HG02642 (cell line): ENCODE measurements around the gene SPR.

Experiments used
- ATAC-seq: cut with Tn5 transposase; IDR thresholded peaks from one replicate; pipeline ENCODE4 v1.9.1; 2021; ENCODE audit warnings: mild to moderate bottlenecking; ENCODE audit not compliant: unreplicated experiment, poor library complexity

SPR gene

DNA sequence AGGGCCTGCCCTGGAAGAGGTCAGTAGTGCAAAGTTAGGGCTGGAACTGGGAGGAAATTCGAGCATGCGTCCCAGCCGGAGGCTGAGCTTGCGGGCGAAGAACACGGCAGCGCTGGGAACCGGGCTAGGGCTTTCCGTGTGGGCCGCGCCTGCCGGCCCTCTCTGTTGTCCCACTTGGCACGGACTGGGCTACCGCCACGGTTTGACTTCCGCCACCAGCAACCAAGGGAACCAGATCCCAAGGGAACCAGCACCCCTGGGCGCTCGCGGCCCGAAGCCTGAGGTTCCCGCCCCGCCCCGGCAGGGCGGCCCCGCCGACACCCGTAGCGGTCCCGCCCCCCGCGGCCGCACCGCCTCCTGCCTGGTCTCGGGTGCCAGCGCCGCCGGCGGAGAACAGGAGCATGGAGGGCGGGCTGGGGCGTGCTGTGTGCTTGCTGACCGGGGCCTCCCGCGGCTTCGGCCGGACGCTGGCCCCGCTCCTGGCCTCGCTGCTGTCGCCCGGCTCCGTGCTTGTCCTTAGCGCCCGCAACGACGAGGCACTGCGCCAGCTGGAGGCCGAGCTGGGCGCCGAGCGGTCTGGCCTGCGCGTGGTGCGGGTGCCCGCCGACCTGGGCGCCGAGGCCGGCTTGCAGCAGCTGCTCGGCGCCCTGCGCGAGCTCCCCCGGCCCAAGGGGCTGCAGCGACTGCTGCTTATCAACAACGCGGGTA lies at the start of gene SPR:
SPR (plus strand) TSS at position 377 of the 708 bp plus-strand sequence; CDS start at position 402, 25 bp downstream.
- ATAC-seq = peak; percentile 94

DNA sequence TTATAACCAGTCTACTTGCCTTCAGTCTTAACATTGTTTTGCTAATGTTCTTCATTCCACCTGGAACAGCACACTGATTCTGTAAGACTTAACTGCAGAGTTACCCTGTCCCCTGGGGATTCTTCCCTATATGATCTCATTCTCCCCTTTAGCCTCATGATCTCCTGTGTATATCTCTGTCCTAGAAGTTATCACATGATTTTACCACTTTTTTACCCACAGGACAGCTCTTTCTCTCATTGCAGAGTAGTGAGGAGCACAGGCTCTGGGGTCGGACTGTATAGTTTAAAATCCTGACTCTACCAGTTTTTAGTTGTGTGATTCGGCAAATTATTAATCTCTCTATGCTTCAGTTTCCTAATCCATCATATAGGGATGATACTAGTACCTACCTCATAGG lies 47.1 kb upstream of the SPR start:
- ATAC-seq = no peak

DNA sequence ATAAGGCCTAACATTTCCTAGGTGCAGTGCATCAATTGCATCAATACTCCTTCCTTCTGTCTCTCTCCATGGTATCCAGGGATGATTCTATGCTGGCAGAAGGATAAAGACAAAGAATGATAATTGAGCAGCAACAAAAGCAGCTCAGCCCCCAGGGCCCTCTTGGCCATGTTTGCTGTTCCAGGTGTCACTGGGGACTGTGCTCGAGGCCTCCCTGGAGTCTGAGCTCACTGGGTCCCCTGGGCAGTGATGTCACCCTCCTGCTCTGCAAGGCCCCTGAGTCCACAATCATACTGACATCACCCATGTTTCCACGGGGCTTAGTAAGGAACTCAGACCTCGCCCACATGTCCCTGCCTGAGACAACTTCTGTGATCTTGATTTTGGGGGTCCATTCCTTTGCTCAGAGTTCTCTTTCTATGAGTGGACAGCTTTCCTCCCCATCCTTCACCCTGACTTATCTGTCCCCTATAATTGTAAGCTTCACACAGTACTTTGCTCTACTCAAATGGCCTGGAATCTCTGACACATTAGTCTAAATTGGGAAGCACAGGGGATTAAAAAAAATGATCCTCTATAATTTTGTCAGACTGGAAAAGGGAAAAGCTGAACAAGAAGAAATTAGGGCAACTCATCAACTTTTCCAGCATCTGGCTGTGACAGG lies 45.6 kb upstream of the SPR start:
- ATAC-seq = no peak

DNA sequence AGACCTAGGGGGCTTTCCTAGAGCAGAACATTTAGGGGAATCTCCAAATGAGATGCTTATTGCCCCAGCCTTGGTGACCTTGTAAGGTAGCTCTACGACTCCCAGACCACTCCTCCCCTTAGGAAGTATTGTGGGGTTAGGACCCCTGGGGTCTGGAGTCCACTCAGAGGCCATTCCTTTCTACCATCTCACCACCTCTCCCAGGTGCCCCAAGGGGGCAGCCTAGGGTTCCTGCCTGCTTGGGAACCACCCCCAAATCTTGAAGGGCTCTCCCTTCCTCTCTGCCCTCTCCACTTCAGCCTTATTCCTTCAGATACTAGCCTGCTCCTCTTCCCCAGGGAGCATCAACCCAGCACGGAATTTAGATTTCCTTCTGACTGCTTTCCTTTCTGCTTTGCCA lies 43.9 kb upstream of the SPR start:
- ATAC-seq = no peak

DNA sequence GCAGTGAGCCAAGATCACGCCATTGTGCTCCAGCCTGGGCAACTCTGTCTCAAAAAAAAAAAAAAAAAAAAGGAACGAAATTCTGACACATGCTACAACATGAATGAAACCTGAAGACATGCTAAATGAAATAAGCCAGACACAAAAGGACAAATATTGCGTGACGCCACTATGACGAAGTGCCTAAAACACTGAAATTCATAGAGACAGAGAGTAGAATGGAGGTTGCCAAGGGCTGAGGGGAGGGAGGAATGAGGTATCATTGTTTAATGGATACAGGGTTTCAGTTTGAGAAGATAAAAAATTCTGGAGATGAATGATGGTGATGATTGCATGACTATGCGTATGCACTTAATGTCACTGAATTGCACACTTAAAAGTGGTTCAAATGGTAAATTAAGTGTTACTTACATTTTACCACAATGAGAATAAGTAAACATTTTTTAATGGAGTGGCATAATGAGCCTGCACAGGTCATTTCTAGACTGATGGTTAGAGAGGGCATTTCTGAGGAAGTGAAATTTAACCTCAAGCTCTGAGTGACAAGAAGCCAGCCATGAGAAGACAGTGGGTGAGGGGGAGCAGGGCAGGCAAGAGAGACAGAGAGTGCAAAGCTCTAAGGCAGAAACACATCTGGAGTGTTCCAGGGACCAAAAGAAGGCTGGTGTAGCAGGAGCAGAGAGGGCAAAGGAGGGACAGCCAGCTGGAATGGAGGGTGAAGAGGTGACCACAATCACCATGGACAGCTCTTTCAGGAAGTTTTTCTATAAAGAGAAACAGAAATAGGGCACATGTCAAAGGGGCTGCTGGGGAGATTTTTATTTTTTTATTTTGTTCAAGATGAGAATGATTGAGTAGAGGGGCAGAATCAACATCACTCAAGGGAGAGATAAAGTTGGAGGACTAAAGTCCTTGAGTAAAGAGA lies 40.8 kb upstream of the SPR start:
- ATAC-seq = peak; percentile 93

DNA sequence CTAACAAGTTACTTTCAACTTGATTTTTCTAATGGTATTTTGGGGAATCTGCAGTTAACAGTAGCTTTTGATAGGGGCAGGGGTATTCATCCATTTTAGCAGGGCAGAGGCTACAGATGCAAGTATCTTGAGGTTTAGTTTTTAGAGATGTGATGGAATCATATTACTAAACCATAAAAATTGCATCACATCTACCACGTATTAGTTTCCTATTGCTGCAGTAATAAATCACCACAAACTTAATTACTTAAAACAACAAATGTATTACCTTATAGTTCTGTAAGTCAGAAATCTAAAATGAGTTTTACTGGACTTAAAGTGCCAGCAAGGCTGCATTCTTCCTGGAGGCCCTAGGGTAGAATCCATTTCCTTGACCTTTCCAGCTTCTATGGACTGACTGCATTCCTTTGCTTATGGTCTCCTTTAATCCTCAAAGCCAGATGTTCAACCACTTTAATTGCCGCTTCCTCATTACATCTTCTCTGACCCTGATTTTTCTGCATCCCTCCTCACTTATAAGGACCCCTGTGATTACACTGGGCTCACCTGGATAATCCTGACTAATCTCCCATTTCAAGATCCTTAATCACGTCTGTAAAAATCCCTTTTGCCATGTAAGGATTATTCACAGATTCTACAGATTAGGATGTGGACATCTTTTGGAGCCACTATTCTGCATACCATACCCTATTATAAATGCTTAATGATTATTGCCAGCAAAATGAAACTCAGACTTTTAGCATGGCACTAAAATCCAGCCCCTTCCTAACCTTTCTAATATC lies 39.5 kb upstream of the SPR start:
- no peak for ATAC-seq

DNA sequence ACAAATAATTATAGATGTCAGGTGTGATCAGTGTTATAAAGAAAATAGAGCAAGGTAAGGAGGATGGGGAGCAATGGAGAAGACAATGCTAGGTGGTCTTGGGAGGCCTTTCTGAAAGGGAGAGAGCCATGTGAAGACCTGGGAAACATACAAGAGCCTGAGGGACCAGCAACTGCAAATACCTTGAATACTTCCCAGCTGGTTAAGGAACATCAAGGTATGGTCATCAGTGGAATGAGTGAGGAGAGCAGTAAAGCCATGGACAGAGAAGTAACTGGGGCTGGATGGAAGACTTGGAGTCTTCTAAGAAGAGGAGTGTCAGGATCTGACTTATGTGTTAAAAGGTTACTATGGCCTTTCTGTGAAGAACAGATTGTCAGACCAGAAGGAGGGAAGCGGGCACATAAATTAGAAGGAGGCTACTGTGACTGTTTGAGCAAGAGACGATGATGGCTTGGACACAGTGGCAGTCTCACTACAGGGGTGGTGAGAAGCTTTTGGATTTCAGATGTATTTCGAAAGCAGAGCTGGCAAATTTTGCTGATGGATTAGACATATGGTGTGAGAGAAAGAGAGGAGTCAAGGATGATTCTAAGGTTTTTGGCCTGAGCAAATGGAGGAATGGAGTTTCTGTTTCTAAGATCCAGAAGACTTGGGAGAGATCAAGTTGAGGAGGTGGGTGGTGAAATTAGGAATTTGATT lies 38.6 kb upstream of the SPR start:
- ATAC-seq = no peak

DNA sequence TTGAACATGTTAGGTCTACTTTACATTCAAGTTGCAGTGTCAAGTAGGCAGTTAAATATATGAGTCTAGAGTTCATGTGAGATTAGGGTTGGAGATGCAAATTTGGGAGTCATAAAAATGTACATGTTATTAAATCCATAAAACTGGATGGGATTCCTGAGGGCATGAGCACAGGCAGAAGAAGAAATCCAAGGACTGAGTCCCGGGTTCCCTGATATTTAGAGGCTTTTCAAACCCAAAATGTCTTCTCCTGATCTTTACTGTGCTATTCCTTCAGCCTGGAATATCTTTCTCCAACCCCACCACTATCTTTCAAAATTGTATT lies 38.1 kb upstream of the SPR start:
- no peak for ATAC-seq

DNA sequence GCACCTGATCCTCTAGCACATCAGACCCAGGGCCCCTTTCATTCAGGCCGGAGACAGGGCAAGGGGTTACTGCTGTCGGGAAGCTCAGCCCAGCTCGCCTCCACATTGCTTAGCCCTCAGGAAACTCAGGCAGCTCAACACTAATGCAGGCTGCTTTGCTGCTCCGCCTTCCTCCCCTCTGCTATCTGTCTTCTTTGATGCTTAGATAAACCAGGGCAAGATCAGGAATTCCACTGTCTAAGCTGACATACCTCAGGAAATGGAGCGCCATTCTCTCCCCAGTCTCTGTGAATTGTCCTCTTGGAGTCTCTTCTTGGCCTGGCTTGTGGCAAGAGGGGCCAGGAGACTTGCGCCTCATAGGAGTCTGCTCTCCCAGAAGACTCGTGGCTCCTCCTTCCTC lies 35.9 kb upstream of the SPR start:
- no peak for ATAC-seq

DNA sequence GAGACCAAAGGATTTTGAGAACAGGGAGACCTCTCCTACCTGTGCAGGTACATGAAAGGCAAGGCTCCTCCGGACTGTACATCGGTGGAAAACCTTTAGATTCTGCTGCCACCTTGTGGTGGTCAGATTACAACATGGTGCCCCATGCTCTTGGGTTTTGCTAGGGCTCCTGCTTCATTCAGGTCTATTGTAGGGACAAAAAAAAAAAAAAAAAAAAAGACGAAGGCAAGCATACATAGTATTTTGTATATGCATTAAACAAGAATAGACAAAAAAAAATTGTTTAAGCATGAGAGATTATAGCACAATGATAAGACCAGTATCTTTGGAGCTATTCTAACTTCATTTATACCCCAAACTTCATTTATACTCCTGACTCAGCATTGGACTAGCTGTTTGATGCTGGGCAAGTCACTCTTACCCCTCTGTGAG lies 27.4 kb upstream of the SPR start:
- peak; percentile 59 for ATAC-seq

DNA sequence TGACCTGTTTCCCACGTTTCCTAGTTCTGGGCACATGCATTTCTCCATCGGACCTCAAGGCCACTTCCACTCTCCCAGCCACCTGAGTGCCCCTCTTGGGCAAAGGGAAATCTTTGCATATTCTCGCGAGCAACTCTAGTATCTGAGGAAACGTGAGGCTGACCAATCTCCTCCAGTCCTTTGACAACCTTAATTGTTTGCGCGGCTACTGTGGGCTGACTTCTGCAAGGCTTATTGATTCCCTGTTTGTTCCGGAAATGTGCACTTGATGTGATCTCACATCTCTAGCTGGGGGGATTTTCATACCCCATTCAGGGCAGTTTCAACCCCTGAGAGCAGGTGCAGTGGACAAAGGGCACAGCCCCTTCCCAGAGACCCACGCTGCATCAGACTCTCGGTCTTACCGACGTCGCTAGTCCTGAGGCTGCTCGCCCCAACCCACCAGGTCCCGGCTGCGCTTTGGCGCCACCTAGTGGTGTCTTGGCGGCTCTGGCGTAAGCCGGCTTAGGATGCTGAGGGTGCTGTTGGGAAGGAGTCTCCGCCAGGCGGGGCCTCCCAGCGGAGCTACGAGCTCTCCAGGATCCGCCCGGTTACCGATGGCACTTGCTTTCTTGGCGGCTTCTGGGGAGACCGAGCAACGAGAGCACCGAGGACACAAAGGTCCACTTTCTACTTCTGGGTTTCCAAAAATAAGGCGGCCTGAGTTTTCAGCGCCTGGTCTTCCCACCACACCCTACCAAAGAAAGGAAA lies 24.8 kb upstream of the SPR start:
- peak; percentile 96 for ATAC-seq

DNA sequence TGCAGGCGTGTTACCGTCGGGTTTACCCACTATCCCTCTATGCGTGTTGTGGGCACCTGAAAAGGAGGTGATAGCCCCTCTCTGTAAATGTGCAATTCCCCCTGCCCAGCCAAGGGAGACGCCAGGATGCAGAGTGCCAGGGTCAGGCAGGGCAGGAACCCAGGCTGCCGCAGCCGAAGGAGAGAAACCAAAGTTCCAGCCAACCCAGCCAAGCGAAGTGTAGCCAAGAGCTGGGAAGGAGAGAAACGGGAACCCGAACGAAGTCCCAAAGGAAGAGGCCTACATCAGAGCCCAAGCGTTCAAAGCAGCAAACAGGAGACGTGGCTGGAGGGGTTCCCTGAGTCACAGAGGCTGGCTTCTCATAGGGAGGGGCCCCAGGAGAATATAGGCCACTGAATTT lies 24.2 kb upstream of the SPR start:
- ATAC-seq = no peak

DNA sequence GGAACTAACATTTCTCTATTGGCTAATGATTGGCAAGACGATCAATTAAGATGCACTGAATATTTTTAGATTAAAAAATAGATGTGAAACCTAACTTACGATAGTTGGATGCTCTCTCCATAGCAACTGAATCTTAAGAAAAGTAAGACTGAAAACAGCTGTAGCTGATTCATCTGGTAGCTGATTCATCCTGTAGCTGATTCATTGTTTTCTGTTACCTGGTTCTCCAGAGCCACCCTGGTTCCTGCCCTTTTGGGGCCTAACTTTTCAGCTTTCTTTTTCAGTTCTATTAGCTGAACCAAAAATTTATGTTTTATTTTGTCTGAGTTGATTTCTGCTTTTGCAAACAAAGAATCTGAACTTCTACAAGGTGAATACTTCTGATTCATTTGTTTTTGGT lies 22.7 kb upstream of the SPR start:
- no peak for ATAC-seq

DNA sequence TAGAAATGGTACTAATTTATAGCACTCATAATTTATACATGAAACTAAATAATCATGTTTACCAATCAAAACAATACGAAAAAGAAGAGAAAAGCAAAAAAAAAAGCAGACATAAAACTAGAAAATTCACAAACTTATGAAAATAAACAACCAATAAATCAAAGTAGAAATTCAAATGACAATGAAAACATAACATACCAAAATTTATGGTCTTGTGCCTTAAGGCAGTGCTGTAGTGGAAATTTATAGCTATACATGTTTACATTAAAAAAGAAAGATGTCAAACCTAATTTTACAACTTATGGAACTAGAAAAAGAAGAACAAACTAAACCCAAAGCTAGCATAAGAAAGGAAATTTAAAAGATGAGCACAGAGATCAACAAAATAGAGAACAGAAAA lies 16.1 kb upstream of the SPR start:
- no peak for ATAC-seq

DNA sequence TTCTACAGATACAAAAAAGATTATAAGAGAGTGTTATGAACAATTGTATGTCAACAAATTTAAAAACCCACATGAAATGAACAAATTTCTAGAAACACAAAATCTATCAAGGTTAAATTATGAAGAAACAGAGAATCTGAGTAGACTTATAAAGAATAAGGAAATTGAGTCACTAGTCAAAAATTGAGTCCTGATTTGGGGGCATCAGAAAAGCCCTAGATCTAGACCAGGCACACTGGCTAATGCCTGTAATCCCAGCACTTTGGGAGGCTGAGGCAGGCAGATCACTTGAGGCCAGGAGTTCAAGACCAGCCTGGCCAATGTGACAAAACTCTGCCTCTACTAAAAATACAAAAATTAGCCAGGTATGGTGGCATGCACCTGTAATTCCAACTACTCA lies 15.3 kb upstream of the SPR start:
- ATAC-seq = no peak

DNA sequence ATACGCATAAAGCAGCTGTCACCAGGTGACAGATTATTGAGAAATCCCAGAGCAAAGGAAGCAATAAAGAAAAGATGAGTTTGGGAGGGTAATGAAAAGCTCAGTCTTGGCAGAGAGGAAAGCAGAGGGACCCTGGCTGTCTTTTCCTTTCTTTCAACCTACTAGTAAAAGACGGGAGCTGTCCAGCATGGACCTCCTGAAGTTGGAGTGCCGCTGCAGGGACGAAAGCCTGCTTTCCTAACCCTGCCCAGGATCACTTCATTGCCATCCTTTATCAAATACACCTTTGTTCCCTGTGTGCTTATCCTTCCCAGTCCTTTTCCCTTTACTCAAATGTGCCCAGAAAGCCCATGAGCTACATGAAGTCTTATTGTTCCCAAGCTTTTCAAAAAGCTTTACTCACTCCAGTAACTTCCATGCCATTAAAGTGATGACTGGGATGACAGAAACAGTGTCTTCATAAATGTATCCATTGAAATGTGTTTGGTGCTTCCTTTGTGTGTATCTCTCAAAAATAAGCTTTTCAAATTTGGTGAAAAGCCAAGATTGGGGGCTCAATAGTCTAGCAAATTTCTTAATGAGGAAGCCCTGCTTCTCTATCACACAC lies 3.7 kb upstream of the SPR start:
- ATAC-seq = no peak

DNA sequence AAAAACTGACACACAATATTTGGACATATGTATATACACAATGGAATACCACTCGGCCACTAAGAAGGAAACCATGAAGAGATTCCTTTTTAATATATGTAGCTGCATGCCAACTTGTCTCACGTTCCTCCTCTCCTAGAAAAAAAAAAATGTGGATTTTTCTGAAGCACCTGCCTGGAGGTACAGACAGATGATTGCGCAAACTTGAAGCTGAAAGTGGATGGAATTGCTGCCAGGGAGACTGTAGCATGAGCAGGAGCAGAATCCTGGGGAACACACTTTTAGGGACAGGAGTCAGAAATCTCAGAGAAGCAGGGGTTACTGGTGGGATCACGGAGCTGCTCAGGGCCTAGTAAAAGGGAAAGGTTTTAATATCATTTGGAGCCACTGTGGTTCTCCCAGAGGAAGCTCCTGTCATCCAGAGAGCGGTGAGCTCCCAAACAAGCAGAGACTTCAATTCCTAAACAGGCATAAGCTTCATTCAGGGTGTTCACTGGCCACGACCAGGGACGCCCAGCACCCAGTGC lies 640 bp upstream of the SPR start:
- ATAC-seq = no peak

DNA sequence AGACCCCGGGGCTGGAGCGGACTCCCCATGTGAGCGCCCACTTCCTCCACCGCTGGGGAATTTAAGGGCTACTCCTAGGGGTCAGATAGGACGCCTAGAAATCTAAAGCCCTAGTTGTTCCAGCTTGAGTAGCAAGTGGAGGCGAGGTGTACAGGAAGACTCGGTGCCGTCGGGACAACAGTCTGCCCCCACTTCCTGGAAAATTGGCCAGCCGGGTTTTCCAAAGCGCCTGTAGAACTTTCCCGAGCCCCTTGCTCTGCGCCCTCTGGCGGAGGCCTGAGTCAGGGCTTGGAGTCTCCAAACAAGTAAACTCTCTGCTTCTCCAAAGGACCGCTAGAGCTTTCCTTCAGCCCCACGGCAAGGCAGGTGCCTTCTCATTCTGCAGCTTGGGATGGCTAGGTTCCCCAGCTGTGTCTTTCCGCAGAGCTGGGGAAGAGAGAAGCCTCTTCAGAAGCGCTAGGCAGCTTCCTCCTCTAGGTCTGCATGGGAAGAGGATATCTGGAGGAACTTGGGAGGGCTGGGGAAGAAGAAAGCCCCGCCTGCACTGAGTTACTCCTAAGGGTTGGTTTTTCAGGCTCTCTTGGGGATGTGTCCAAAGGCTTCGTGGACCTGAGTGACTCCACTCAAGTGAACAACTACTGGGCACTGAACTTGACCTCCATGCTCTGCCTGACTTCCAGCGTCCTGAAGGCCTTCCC lies 681 bp downstream of the SPR start:
- ATAC-seq = peak; percentile 37
